Type B pancreatic cell (in vitro differentiated cells): ENCODE data around the gene IL3. TPM values are rescaled to one million over a fixed set of nuclear protein-coding genes. Genes with fewer than 3 reads are reported as not detected.

Experiments used
- DNase-seq: peaks from one replicate; pipeline ENCODE4 v3.0.0; 2021; ENCODE audit warnings: mixed read lengths; ENCODE audit not compliant: unreplicated experiment; ENCODE audit errors: extremely low spot score
- H3K27ac Mint-ChIP-seq: 2 replicates; pipeline ENCODE4 v1.8.0; 2021; ENCODE audit warnings: mild to moderate bottlenecking, mixed read lengths
- H3K27me3 Mint-ChIP-seq: 2 replicates; pipeline ENCODE4 v1.8.0; 2021; ENCODE audit warnings: mixed read lengths
- H3K36me3 Mint-ChIP-seq: 2 replicates; pipeline ENCODE4 v1.8.0; 2021; ENCODE audit warnings: mixed read lengths
- H3K4me1 Mint-ChIP-seq: one replicate; pipeline ENCODE4 v1.8.0; 2021; ENCODE audit warnings: mixed read lengths; ENCODE audit not compliant: unreplicated experiment
- H3K4me3 Mint-ChIP-seq: 2 replicates; pipeline ENCODE4 v1.8.0; 2021; ENCODE audit warnings: mild to moderate bottlenecking, mixed read lengths
- H3K9me3 Mint-ChIP-seq: 2 replicates; pipeline ENCODE4 v1.8.0; 2021; ENCODE audit warnings: mixed read lengths
- CTCF ChIP-seq: fragments of 200-600 bp; sonication (generic); conservative IDR thresholded peaks from 2 replicates; pipeline ENCODE4 v1.5.0; 2021; ENCODE audit warnings: antibody characterized with exemption, mild to moderate bottlenecking
- total RNA-seq: library from RNA; stranded (reverse); gene quantifications from 2 replicates; pipeline ENCODE4 v1.2.1, GENCODE V29; 2021; ENCODE audit warnings: low replicate concordance

The IL3 gene
- total RNA-seq, 1 donor from 2014 or later = not detected

GRCh38 chr5:132076202-132076830 is 15.9 kb downstream of the IL3 start:
- H3K27me3 Mint-ChIP-seq = no peaks in the 10 kb centered on the region
- no peaks in the 10 kb centered on the region for H3K36me3 Mint-ChIP-seq
- H3K4me1 Mint-ChIP-seq = peaks cover 4% of the 10 kb centered on the region
- no peak for TF ChIP-seq CTCF
- H3K27ac Mint-ChIP-seq = no peak overlapping the region
- H3K4me3 Mint-ChIP-seq = no peak overlapping the region
- DNase-seq = no peak
- H3K9me3 Mint-ChIP-seq = no peaks in the 10 kb centered on the region

- no peak for TF ChIP-seq CTCF
- no peak overlapping the region for H3K27ac Mint-ChIP-seq
Measured at GRCh38 chr5:132076983-132077382, 16.5 kb downstream of the IL3 start.

GRCh38 chr5:132079081-132079480 is 18.6 kb downstream of the IL3 start:
- no peak for TF ChIP-seq CTCF
- H3K9me3 Mint-ChIP-seq = no peaks in the 10 kb centered on the region
- H3K4me3 Mint-ChIP-seq = no peak overlapping the region
- DNase-seq = no peak
- H3K36me3 Mint-ChIP-seq = no peaks in the 10 kb centered on the region
- H3K27me3 Mint-ChIP-seq = no peaks in the 10 kb centered on the region
- H3K4me1 Mint-ChIP-seq = peaks cover 4% of the 10 kb centered on the region
- no peak overlapping the region for H3K27ac Mint-ChIP-seq

More at GRCh38 chr5:132076983-132077382, 16.5 kb downstream of the IL3 start:
- Mint-ChIP-seq H3K36me3 (no peaks in the 10 kb centered on the region), H3K4me1 (peaks cover 4% of the 10 kb centered on the region), H3K4me3 (no peak overlapping the region), H3K27me3 (no peaks in the 10 kb centered on the region), H3K9me3 (no peaks in the 10 kb centered on the region)
- DNase-seq = no peak

GRCh38 chr5:132079619-132080018 is 19.2 kb downstream of the IL3 start:
- Mint-ChIP-seq H3K36me3 (no peaks in the 10 kb centered on the region), H3K27me3 (no peaks in the 10 kb centered on the region), H3K9me3 (no peaks in the 10 kb centered on the region), H3K4me1 (peaks cover 4% of the 10 kb centered on the region), H3K27ac (no peak overlapping the region), H3K4me3 (no peak overlapping the region)
- no peak for DNase-seq
- TF ChIP-seq CTCF = no peak

GRCh38 chr5:132080595-132080994 is 20.1 kb downstream of the IL3 start:
- no peak for TF ChIP-seq CTCF
- H3K27ac Mint-ChIP-seq = no peak overlapping the region
- H3K27me3 Mint-ChIP-seq = peaks cover 4% of the 10 kb centered on the region
- H3K4me3 Mint-ChIP-seq = no peak overlapping the region
- no peaks in the 10 kb centered on the region for H3K4me1 Mint-ChIP-seq
- no peaks in the 10 kb centered on the region for H3K36me3 Mint-ChIP-seq
- no peaks in the 10 kb centered on the region for H3K9me3 Mint-ChIP-seq
- DNase-seq = no peak
